HL-60 (cell line): ENCODE data around the gene ANK3.

Experiments used
- DNase-seq, 2 experiments: peaks; one replicate each; pipeline ENCODE4 v3.0.0-alpha.2; 2010 to 2020; ENCODE audit warnings: low read depth in 1 of 2, low spot score in 1 of 2
- H3K27ac ChIP-seq: fragments of 250-450 bp; sonication (Bioruptor Pico); replicated peaks from 2 replicates; pipeline ENCODE4 v1.5.1; 2020; ENCODE audit warnings: mild to moderate bottlenecking, moderate library complexity
- H3K27me3 ChIP-seq: fragments of 250-450 bp; sonication (Bioruptor Pico); 2 replicates; pipeline ENCODE4 v1.5.1; 2021; ENCODE audit warnings: mild to moderate bottlenecking, moderate library complexity; ENCODE audit not compliant: insufficient read depth, poor library complexity, severe bottlenecking
- H3K4me3 ChIP-seq: replicated peaks from 2 replicates; pipeline ENCODE4 v1.5.1; 2011; ENCODE audit warnings: mild to moderate bottlenecking, control low read depth, low read length; ENCODE audit not compliant: insufficient read depth
- GABPA ChIP-seq: IDR thresholded peaks from 2 replicates; pipeline ENCODE4 v1.6.1; 2012; ENCODE audit warnings: low read depth
- POLR2AphosphoS5 ChIP-seq: IDR thresholded peaks from 2 replicates; pipeline ENCODE4 v1.6.1; 2012; ENCODE audit warnings: low read depth
- SPI1 ChIP-seq: IDR thresholded peaks from 2 replicates; pipeline ENCODE4 v1.6.1; 2012; ENCODE audit warnings: low read depth, mild to moderate bottlenecking, borderline replicate concordance
- TF ChIP-seq, protein P1 (sequence below): IDR thresholded peaks from 2 replicates; pipeline ENCODE4 v1.6.1; 2012; ENCODE audit warnings: low read depth; ENCODE audit not compliant: insufficient replicate concordance
- TF ChIP-seq, protein P2 (sequence below): IDR thresholded peaks from one replicate; pipeline ENCODE4 v1.5.1; 2011; ENCODE audit warnings: low read length, control low read depth, inconsistent platforms; ENCODE audit not compliant: insufficient read depth

The ANK3 gene

GRCh38 chr10:60409202-60409601 is 19.5 kb upstream of the ANK3 start:
- no peak for DNase-seq
- H3K27ac ChIP-seq, result no peak overlapping the region
- no peak overlapping the region for H3K4me3 ChIP-seq
- H3K27me3 ChIP-seq, result no peaks in the 10 kb centered on the region
- TF ChIP-seq, protein P1, sequence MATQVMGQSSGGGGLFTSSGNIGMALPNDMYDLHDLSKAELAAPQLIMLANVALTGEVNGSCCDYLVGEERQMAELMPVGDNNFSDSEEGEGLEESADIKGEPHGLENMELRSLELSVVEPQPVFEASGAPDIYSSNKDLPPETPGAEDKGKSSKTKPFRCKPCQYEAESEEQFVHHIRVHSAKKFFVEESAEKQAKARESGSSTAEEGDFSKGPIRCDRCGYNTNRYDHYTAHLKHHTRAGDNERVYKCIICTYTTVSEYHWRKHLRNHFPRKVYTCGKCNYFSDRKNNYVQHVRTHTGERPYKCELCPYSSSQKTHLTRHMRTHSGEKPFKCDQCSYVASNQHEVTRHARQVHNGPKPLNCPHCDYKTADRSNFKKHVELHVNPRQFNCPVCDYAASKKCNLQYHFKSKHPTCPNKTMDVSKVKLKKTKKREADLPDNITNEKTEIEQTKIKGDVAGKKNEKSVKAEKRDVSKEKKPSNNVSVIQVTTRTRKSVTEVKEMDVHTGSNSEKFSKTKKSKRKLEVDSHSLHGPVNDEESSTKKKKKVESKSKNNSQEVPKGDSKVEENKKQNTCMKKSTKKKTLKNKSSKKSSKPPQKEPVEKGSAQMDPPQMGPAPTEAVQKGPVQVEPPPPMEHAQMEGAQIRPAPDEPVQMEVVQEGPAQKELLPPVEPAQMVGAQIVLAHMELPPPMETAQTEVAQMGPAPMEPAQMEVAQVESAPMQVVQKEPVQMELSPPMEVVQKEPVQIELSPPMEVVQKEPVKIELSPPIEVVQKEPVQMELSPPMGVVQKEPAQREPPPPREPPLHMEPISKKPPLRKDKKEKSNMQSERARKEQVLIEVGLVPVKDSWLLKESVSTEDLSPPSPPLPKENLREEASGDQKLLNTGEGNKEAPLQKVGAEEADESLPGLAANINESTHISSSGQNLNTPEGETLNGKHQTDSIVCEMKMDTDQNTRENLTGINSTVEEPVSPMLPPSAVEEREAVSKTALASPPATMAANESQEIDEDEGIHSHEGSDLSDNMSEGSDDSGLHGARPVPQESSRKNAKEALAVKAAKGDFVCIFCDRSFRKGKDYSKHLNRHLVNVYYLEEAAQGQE, result no peak
- TF ChIP-seq, protein P2, sequence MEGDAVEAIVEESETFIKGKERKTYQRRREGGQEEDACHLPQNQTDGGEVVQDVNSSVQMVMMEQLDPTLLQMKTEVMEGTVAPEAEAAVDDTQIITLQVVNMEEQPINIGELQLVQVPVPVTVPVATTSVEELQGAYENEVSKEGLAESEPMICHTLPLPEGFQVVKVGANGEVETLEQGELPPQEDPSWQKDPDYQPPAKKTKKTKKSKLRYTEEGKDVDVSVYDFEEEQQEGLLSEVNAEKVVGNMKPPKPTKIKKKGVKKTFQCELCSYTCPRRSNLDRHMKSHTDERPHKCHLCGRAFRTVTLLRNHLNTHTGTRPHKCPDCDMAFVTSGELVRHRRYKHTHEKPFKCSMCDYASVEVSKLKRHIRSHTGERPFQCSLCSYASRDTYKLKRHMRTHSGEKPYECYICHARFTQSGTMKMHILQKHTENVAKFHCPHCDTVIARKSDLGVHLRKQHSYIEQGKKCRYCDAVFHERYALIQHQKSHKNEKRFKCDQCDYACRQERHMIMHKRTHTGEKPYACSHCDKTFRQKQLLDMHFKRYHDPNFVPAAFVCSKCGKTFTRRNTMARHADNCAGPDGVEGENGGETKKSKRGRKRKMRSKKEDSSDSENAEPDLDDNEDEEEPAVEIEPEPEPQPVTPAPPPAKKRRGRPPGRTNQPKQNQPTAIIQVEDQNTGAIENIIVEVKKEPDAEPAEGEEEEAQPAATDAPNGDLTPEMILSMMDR, result no peak
- TF ChIP-seq POLR2AphosphoS5 (no peak), SPI1 (no peak), GABPA (no peak)

GRCh38 chr10:60406182-60406581 is 16.5 kb upstream of the ANK3 start:
- Histone ChIP-seq H3K27me3 (no peaks in the 10 kb centered on the region), H3K27ac (no peak overlapping the region), H3K4me3 (no peak overlapping the region)
- DNase-seq, result no peak
- TF ChIP-seq SPI1, result no peak

GRCh38 chr10:60405172-60405571 is 15.5 kb upstream of the ANK3 start:
- DNase-seq, result no peak
- no peak overlapping the region for H3K4me3 ChIP-seq
- no peaks in the 10 kb centered on the region for H3K27me3 ChIP-seq
- no peak overlapping the region for H3K27ac ChIP-seq
- TF ChIP-seq POLR2AphosphoS5, result no peak
- no peak for TF ChIP-seq SPI1
- TF ChIP-seq, protein P2, result no peak
- TF ChIP-seq, protein P1, result no peak
- TF ChIP-seq GABPA, result no peak

DNA sequence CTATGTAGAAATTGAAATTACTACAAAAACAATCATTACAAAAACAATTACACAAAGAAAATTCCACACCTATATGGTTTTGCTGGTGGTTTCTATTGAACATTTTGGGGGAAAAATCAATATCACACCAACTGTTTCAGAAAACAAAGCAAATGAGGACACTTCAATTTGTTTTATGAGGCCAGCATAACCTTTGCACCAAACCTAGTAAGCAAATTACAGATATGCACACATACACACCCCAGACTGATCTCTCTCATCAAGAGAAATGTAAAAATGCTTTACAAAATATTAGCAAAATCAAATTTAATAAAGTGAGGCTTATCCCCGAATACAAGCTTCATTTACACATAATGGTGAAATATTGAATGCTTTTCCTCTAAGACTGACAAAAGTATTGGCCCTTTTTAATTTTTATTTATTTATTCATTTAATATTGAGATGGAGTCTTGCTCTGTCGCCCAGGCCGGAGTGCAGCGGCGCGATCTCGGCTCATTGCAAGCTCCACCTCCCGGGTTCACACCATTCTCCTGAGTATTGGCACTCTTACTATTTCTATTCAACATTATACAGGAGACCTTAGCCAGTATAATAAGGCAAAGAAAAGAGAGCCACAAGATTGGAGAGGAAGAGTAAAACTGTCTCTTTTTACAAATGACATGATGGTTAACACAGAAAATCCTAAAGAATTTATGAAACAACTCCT is 13.6 kb upstream of the ANK3 start:
- H3K27ac ChIP-seq, result no peak overlapping the region
- no peak for DNase-seq
- TF ChIP-seq SPI1, result no peak
- TF ChIP-seq, protein P2, result no peak
- no peak overlapping the region for H3K4me3 ChIP-seq
- H3K27me3 ChIP-seq, result no peaks in the 10 kb centered on the region
